Measurements from ENCODE around the gene GABRQ.

DNA sequence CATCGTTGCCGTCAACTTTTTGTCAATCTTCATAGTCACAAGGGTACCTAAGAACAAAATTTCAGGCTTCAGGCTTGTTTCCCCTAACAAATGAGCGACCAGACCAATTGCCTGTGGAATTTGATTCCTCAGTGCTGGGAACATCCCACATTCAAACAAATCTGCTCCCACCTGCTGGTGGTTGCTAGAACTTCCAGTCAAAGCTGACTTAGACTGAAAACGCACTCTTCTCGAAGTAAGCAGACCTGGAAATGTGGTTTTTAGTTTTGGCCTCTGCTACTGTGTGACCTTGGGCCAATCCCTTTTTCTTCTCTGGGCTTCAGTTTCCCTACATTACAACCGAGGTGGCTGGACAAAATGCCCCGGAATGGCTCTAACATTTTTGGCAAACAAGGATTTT is 1.8 kb upstream of the GABRQ start:
- TF ChIP-seq, protein P1, sequence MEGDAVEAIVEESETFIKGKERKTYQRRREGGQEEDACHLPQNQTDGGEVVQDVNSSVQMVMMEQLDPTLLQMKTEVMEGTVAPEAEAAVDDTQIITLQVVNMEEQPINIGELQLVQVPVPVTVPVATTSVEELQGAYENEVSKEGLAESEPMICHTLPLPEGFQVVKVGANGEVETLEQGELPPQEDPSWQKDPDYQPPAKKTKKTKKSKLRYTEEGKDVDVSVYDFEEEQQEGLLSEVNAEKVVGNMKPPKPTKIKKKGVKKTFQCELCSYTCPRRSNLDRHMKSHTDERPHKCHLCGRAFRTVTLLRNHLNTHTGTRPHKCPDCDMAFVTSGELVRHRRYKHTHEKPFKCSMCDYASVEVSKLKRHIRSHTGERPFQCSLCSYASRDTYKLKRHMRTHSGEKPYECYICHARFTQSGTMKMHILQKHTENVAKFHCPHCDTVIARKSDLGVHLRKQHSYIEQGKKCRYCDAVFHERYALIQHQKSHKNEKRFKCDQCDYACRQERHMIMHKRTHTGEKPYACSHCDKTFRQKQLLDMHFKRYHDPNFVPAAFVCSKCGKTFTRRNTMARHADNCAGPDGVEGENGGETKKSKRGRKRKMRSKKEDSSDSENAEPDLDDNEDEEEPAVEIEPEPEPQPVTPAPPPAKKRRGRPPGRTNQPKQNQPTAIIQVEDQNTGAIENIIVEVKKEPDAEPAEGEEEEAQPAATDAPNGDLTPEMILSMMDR (conservative IDR thresholded peaks at IDR 0.05 in 1 of 2, IDR thresholded peaks at IDR 0.05 in 1 of 2; ENCODE audit: low read depth in 1 of 2, low read length in 2 of 2), result peak; percentile 58 to 62
- no peak for TF ChIP-seq EZH2 (IDR thresholded peaks at IDR 0.05; ENCODE audit: low read length, missing control alignments)

Data from fibroblast of lung (primary cell).